ENCODE data around the gene PRPF6. TPM values are rescaled to one million over a fixed set of nuclear protein-coding genes. Genes with fewer than 3 reads are reported as not detected.

The PRPF6 gene
- total RNA-seq, 1 donor from 2014 or later = 51.9 TPM

- peaks cover 42% of the 10 kb centered on the region for H3F3A ChIP-seq (ENCODE audit: low read depth)
- H2AFZ ChIP-seq (replicated peaks) = no peak overlapping the region
- H3K36me3 ChIP-seq = no peaks in the 10 kb centered on the region
- H3K4me1 Mint-ChIP-seq = peaks cover 34% of the 10 kb centered on the region
- peaks cover 9% of the 10 kb centered on the region for H4K20me1 ChIP-seq (ENCODE audit: low read depth)
- H3K79me2 ChIP-seq (ENCODE audit: low read depth) = peaks cover 9% of the 10 kb centered on the region
- no peak overlapping the region for H3K27ac ChIP-seq
- H3K27ac Mint-ChIP-seq = no peak overlapping the region
- H3K27me3 ChIP-seq = peaks cover 9% of the 10 kb centered on the region
- H3K4me2 ChIP-seq = no peak overlapping the region
- peaks cover 3% of the 10 kb centered on the region for H3K36me3 Mint-ChIP-seq
- peak overlapping the region; percentile 77 for H3K4me3 Mint-ChIP-seq
- no peak overlapping the region for H3K4me3 ChIP-seq
- peaks cover 17% of the 10 kb centered on the region for H3K4me1 ChIP-seq
- TF ChIP-seq CTCF (IDR thresholded peaks at IDR 0.05) (no peak), EZH2phosphoT487 (IDR thresholded peaks at IDR 0.05) (no peak), EZH2 (IDR thresholded peaks at IDR 0.05) (no peak)
- no peak overlapping the region for H3K9ac ChIP-seq
- no peak for DNase-seq (ENCODE audit: low spot score)
- H3K27me3 Mint-ChIP-seq (ENCODE audit: insufficient read depth, low read depth) = peaks cover 14% of the 10 kb centered on the region
- H3K9me3 Mint-ChIP-seq = no peaks in the 10 kb centered on the region
- no peaks in the 10 kb centered on the region for H3K9me3 ChIP-seq (ENCODE audit: low read depth)
These were observed 3.8 kb upstream of the PRPF6 start for GRCh38 chr20:63976980-63977738.

- DNase-seq (ENCODE audit: low spot score) = no peak
- TF ChIP-seq EZH2phosphoT487 (IDR thresholded peaks at IDR 0.05) (no peak), EZH2 (IDR thresholded peaks at IDR 0.05) (no peak), CTCF (IDR thresholded peaks at IDR 0.05) (no peak)
- peaks cover 16% of the 10 kb centered on the region for H3K79me2 ChIP-seq (ENCODE audit: low read depth)
- no peaks in the 10 kb centered on the region for H3K9me3 ChIP-seq (ENCODE audit: low read depth)
- H3K4me1 ChIP-seq = peaks cover 18% of the 10 kb centered on the region
- Mint-ChIP-seq H3K27me3 (ENCODE audit: insufficient read depth, low read depth) (peaks cover 14% of the 10 kb centered on the region), H3K9me3 (no peaks in the 10 kb centered on the region), H3K4me1 (peaks cover 40% of the 10 kb centered on the region), H3K4me3 (peak overlapping the region; percentile 83), H3K27ac (peak overlapping the region; percentile 33), H3K36me3 (peaks cover 6% of the 10 kb centered on the region)
- peaks cover 13% of the 10 kb centered on the region for H4K20me1 ChIP-seq (ENCODE audit: low read depth)
- H3K9ac ChIP-seq = no peak overlapping the region
- H2AFZ ChIP-seq (replicated peaks) = no peak overlapping the region
- peaks cover 9% of the 10 kb centered on the region for H3K27me3 ChIP-seq
- H3K36me3 ChIP-seq = no peaks in the 10 kb centered on the region
- H3K4me3 ChIP-seq = no peak overlapping the region
- H3K4me2 ChIP-seq = no peak overlapping the region
- H3K27ac ChIP-seq = no peak overlapping the region
- peaks cover 49% of the 10 kb centered on the region for H3F3A ChIP-seq (ENCODE audit: low read depth)
These were observed 3.1 kb upstream of the PRPF6 start for GRCh38 chr20:63977739-63978276.

- H2AFZ ChIP-seq (replicated peaks) = peak overlapping the region; percentile 96
- Mint-ChIP-seq H3K36me3 (peaks cover 11% of the 10 kb centered on the region), H3K27ac (peak overlapping the region; percentile 33), H3K9me3 (no peaks in the 10 kb centered on the region), H3K27me3 (ENCODE audit: insufficient read depth, low read depth) (peaks cover 11% of the 10 kb centered on the region), H3K4me1 (peaks cover 35% of the 10 kb centered on the region), H3K4me3 (peak overlapping the region; percentile 83)
- peak overlapping the region; percentile 83 for H3K4me3 ChIP-seq
- H3K9me3 ChIP-seq (ENCODE audit: low read depth) = no peaks in the 10 kb centered on the region
- no peak overlapping the region for H3K27ac ChIP-seq
- no peak overlapping the region for H3K9ac ChIP-seq
- peaks cover 21% of the 10 kb centered on the region for H3K79me2 ChIP-seq (ENCODE audit: low read depth)
- peaks cover 13% of the 10 kb centered on the region for H4K20me1 ChIP-seq (ENCODE audit: low read depth)
- peaks cover 43% of the 10 kb centered on the region for H3F3A ChIP-seq (ENCODE audit: low read depth)
- H3K36me3 ChIP-seq = no peaks in the 10 kb centered on the region
- peaks cover 9% of the 10 kb centered on the region for H3K27me3 ChIP-seq
- H3K4me2 ChIP-seq = peak overlapping the region; percentile 96
- peak; percentile 83 for DNase-seq (ENCODE audit: low spot score)
- TF ChIP-seq CTCF (IDR thresholded peaks at IDR 0.05) = no peak
- peak; percentile 31 for TF ChIP-seq EZH2phosphoT487 (IDR thresholded peaks at IDR 0.05)
- H3K4me1 ChIP-seq = peaks cover 18% of the 10 kb centered on the region
These were observed 2.4 kb upstream of the PRPF6 start for GRCh38 chr20:63978319-63979228.
